Liver (tissue), 9 donors: ENCODE data around the gene TMCO2. TPM values are rescaled to one million over a fixed set of nuclear protein-coding genes. Genes with fewer than 3 reads are reported as not detected.

Source experiments
- DNase-seq: peaks from one replicate; pipeline ENCODE4 v3.0.0-alpha.2; 2017; ENCODE audit warnings: low spot score
- H3K27ac ChIP-seq, 2 donors: one replicate each; pipeline ENCODE4 v1.7.0; 2013; ENCODE audit warnings: inconsistent platforms in 2 of 2, low read length in 2 of 2, control low read depth in 1 of 2, low read depth in 1 of 2, mild to moderate bottlenecking in 1 of 2
- H3K27me3 ChIP-seq, 4 donors: one replicate each; pipeline versions ENCODE4 v1.6.1 to v1.7.0; 2013; ENCODE audit warnings: low read length in 3 of 4, inconsistent platforms in 1 of 4, mild to moderate bottlenecking in 1 of 4, moderate library complexity in 1 of 4; ENCODE audit not compliant: control insufficient read depth in 4 of 4, insufficient read depth in 4 of 4
- H3K36me3 ChIP-seq, 4 donors: one replicate each; pipeline versions ENCODE4 v1.6.1 to v1.7.0; 2013; ENCODE audit warnings: low read length in 3 of 4, mild to moderate bottlenecking in 3 of 4, low read depth in 1 of 4, moderate library complexity in 1 of 4; ENCODE audit not compliant: control insufficient read depth in 4 of 4, insufficient read depth in 3 of 4
- H3K4me1 ChIP-seq, 4 donors: one replicate each; pipeline versions ENCODE4 v1.6.1 to v1.7.0; 2013; ENCODE audit warnings: low read length in 3 of 4, mild to moderate bottlenecking in 3 of 4, moderate library complexity in 1 of 4; ENCODE audit not compliant: control insufficient read depth in 4 of 4, insufficient read depth in 4 of 4
- H3K4me3 ChIP-seq, 3 donors: one replicate each; pipeline versions ENCODE4 v1.6.1 to v1.7.0; 2013; ENCODE audit warnings: low read length in 3 of 3, control low read depth in 1 of 3, low read depth in 1 of 3, mild to moderate bottlenecking in 1 of 3
- H3K9ac ChIP-seq, 2 donors: one replicate each; pipeline ENCODE4 v1.7.0; 2013; ENCODE audit warnings: low read length in 2 of 2, mild to moderate bottlenecking in 2 of 2, moderate library complexity in 2 of 2, control low read depth in 1 of 2, low read depth in 1 of 2
- H3K9me3 ChIP-seq, 4 donors: one replicate each; pipeline versions ENCODE4 v1.6.1 to v1.7.0; 2013; ENCODE audit warnings: low read length in 3 of 4; ENCODE audit not compliant: control insufficient read depth in 4 of 4
- ATF3 ChIP-seq: IDR thresholded peaks from 2 replicates; pipeline ENCODE4 v1.6.1; 2016; ENCODE audit warnings: antibody characterized with exemption
- CTCF ChIP-seq: fragments of 150-350 bp; IDR thresholded peaks from 2 replicates; pipeline ENCODE4 v1.5.1; 2017; ENCODE audit warnings: improper control_type of control experiment, low read depth, low read length; ENCODE audit not compliant: missing input control
- EGR1 ChIP-seq, 2 donors: IDR thresholded peaks; 2 replicates each; pipeline ENCODE4 v1.6.1; 2016 to 2018; ENCODE audit warnings: antibody characterized with exemption in 2 of 2, low read depth in 2 of 2
- FOXA1 ChIP-seq: IDR thresholded peaks from 2 replicates; pipeline ENCODE4 v1.6.1; 2016; ENCODE audit warnings: antibody characterized with exemption
- FOXA2 ChIP-seq: IDR thresholded peaks from 2 replicates; pipeline ENCODE4 v1.6.1; 2016; ENCODE audit warnings: antibody characterized with exemption
- GABPA ChIP-seq, 2 donors: IDR thresholded peaks in 1 of 2; conservative IDR thresholded peaks in 1 of 2; 2 replicates each; pipeline ENCODE4 v1.6.1; 2016; ENCODE audit warnings: antibody characterized with exemption in 2 of 2, mild to moderate bottlenecking in 1 of 2, moderate library complexity in 1 of 2
- HNF4A ChIP-seq, 2 donors: conservative IDR thresholded peaks; 2 replicates each; pipeline ENCODE4 v1.6.1; 2016; ENCODE audit warnings: antibody characterized with exemption in 2 of 2, mild to moderate bottlenecking in 2 of 2
- HNF4G ChIP-seq: IDR thresholded peaks from 2 replicates; pipeline ENCODE4 v1.6.1; 2016; ENCODE audit warnings: antibody characterized with exemption
- JUND ChIP-seq, 2 donors: IDR thresholded peaks; 2 replicates each; pipeline ENCODE4 v1.6.1; 2016; ENCODE audit warnings: antibody characterized with exemption in 2 of 2
- MAX ChIP-seq: IDR thresholded peaks from 2 replicates; pipeline ENCODE4 v1.6.1; 2016; ENCODE audit warnings: antibody characterized with exemption
- NR2F2 ChIP-seq: IDR thresholded peaks from 2 replicates; pipeline ENCODE4 v1.6.1; 2016; ENCODE audit warnings: antibody characterized with exemption
- RAD21 ChIP-seq, 2 donors: IDR thresholded peaks; 2 replicates each; pipeline ENCODE4 v1.6.1; 2016; ENCODE audit warnings: antibody characterized with exemption in 2 of 2, mild to moderate bottlenecking in 2 of 2
- REST ChIP-seq: IDR thresholded peaks from 2 replicates; pipeline ENCODE4 v1.6.1; 2016; ENCODE audit warnings: antibody characterized with exemption, mild to moderate bottlenecking
- RXRA ChIP-seq, 2 donors: IDR thresholded peaks; 2 replicates each; pipeline ENCODE4 v1.6.1; 2017 to 2018; ENCODE audit warnings: antibody characterized with exemption in 2 of 2, mild to moderate bottlenecking in 1 of 2
- SP1 ChIP-seq: IDR thresholded peaks from 2 replicates; pipeline ENCODE4 v1.6.1; 2018; ENCODE audit warnings: antibody characterized with exemption, mild to moderate bottlenecking
- TAF1 ChIP-seq: conservative IDR thresholded peaks from 2 replicates; pipeline ENCODE4 v1.6.1; 2016; ENCODE audit warnings: antibody characterized with exemption, mild to moderate bottlenecking
- YY1 ChIP-seq: IDR thresholded peaks from 2 replicates; pipeline ENCODE4 v1.6.1; 2016; ENCODE audit warnings: antibody characterized with exemption, mild to moderate bottlenecking
- ZBTB33 ChIP-seq: IDR thresholded peaks from 2 replicates; pipeline ENCODE4 v1.6.1; 2016; ENCODE audit warnings: antibody characterized with exemption
- WGBS: extraction: QIAGEN DNeasy Blood & Tissue Kit; methylation state at CpG from one replicate; pipeline ENCODE4 v1.1.7; 2013; 5-methylcytosine and 5-hydroxymethylcytosine counted together
- polyA plus RNA-seq, 2 donors: library from polyadenylated mRNA; stranded (reverse) in 1 of 2; unstranded in 1 of 2; fragments of 200-250 nt in 1 of 2; fragments of >200 nt in 1 of 2; fragmentation: Nextera tagmentation in 1 of 2; extraction: Ambion mirVana in 1 of 2; gene quantifications; one replicate each; pipeline versions ENCODE4 v1.2.1 to v1.2.3, GENCODE V29; 2013 to 2015
- total RNA-seq, 2 donors: library from RNA; depleted of rRNA; stranded (reverse); fragments of >200 nt; gene quantifications; one replicate each; pipeline ENCODE4 v1.2.3, GENCODE V29; 2014
- donor health status: healthy.
- donor health status: healthy.
- donor health status: healthy.
- donor health status: healthy.
- donor health status: healthy.

Gene TMCO2
- total and polyA plus RNA-seq, 4 donors = not detected

- peaks cover 3 to 20% (median 14%) of the 10 kb centered on the region in 4 donors for H3K36me3 ChIP-seq
- peaks cover 2 to 13% (median 7%) of the 10 kb centered on the region in 4 donors for H3K4me1 ChIP-seq
- no peaks in the 10 kb centered on the region for H3K9me3 ChIP-seq
- peak; percentile 94 for DNase-seq
- H3K27me3 ChIP-seq = no peaks in the 10 kb centered on the region
- WGBS = under 1% methylated on average over 48 of the region's 48 CpGs
- peak within 1 kb of the TSS; percentile 96 to 97 for H3K9ac ChIP-seq
- peak within 1 kb of the TSS; percentile 71 to 100 (median 96) for H3K4me3 ChIP-seq
- TF ChIP-seq ZBTB33 (peak; percentile 88), JUND (IDR thresholded peaks at IDR 0.05) (peak in 1 of 2 donors; percentile 41), TAF1 (peak; percentile 59), HNF4G (no peak), FOXA1 (peak; percentile 59), HNF4A (conservative IDR thresholded peaks at IDR 0.05) (peak; percentile 26 to 34), REST (peak; percentile 67), YY1 (peak; percentile 91), MAX (peak; percentile 90), EGR1 (IDR thresholded peaks at IDR 0.05; ENCODE audit: low read depth in 2 of 2) (peak; percentile 61 to 62), RXRA (IDR thresholded peaks at IDR 0.05) (peak; percentile 57 to 70), CTCF (no peak), NR2F2 (peak; percentile 68), GABPA (IDR thresholded peaks at IDR 0.05 in 1 of 2, conservative IDR thresholded peaks at IDR 0.05 in 1 of 2) (peak; percentile 99 to 100), FOXA2 (peak; percentile 4), RAD21 (IDR thresholded peaks at IDR 0.05) (peak in 1 of 2 donors; percentile 55), ATF3 (peak; percentile 54), SP1 (peak; percentile 85)
- H3K27ac ChIP-seq = peak within 1 kb of the TSS; percentile 84 to 94
Observed at GRCh38 chr1:40257688-40258444, 10.1 kb downstream of the TMCO2 start, which contains the start of gene ZMPSTE24. TSS of gene ZMPSTE24 (plus strand) at chr1:40258236. CDS start at chr1:40258272, 36 bp downstream.
